ENCODE measurements around the gene UHRF1.

The UHRF1 gene

DNA sequence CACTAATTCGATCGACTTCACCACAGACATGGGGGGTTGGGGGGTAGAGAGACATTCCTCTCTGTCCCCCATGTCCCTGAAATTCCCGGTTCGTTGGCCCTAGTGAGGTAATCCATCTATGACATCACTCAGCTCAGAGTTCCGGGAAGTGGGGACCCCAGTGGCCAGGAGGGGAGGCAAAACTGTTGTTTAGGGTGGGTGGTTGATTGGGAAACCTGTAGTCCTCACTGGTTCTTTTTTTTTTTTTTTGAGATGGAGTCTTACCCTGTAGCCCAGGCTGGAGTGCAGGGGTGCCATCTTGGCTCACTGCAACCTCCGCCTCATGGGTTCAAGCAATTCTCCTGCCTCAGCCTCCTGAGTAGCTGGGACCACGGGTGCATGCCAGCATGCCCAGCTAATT, 6.5 kb upstream of the UHRF1 start, which contains the start of gene ARRDC5:
Gene ARRDC5 (minus strand): TSS at position 101 of the 400 bp plus-strand sequence. CDS start 71 bp downstream, at position 30.
- no peak for DNase-seq

DNA sequence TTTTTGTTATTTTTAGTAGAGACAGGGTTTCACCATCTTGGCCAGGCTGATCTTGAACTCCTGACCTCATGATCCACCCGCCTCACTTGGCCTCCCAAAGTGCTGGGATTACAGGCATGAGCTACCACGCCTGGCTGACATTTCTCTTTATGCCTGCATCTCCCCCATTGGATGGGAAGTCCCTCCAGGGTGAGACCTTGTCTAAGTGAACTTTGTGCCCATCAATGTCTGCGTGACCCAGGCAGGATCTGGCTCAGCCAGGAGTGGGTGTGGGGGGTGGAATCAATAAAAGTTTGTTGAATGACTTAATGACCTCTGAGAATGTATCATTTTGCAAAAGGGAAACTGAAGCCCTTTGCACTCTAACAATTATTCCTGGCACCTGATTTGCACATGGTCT, 4.8 kb upstream of the UHRF1 start:
- DNase-seq: no peak

DNA sequence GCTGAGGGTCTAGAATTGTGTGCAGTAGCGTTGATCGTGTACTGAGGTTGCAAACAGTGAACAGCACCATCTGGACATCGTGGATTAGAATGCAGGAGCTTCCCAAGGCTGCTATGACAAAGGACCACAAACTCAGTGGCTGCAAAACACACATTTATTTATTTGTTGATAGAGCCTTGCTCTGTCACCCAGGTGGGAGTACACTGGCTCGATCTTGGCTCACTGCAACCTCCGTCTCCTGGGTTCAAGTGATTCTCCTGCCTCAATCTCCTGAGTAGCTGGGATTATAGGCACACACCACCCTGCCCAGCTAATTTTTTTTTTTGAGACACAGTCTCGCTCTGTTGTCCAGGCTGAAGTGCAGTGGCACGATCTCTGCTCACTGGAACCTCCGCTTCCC, 2.3 kb upstream of the UHRF1 start:
- no peak for DNase-seq

DNA sequence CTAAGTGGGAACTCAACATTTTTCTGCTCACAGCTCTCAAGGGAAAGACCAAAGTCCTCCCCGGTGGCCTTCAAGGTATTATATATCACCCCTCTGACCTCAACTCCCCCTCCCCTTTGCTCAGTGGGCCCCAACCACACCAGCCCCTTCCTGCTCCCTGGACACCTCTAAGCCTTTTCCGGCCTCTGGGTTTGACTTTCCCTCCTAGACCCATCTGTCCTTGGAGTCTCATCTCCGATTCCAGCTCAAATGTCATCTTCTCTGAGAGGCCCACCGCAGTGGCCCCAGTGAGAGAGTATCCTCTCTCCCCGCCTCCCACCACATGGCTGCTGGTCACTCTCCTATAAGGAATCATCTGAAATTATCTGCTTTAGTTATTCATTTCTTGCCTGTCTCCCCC, 941 bp upstream of the UHRF1 start:
- DNase-seq: no peak

DNA sequence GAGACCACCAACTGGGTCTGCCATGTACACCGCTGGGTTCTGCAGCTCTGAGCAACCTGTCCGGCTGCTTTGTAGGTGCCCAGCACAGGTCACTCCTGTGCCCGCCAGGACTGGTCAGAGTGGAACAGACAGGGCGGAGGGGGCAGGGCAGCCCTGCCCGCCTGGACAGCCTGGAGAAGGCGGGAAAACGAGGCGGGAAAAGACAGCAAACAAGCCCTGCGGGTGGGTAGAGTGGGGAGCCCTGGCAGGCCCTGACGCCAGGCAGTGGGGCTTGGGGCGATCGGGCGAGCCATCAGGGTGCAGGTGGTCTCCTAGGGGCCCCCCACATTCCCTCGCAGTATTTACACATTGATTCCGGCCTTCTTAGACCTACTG, 533 bp upstream of the UHRF1 start:
- no peak for DNase-seq

DNA sequence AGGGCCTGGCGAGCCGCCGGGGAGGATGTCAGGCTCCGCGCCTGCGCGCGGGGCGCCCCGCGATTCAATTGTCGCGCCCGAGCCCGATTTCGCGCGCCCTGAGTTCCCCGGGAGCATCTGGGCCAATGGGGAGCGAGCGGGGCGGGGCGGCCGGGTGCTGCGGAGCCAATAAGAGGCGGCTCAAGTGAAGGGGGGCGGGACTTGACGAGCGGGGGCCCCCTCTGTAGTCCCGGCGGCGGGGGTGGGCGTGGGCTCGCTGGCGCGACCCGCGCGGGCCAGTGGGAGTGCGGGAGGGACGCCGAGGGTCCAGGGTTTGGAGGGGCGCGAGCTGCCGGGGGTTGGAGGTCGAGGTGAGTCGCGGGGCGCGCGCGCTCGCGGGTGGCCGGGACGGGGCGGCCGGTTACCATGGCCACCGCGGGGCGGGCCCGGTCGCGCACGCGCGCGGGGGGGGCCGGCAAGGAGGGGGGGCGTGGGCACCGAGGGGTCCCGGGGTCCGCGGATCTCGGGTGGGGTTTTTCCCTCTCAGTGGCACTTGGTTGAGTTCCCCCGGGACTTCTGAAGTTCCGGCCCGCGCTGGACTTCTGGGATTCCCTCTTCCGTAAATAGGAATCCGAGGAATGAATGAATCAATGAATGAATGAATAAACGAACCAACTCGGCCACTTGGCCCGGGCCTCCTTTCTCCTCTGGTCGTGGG, 744 bp downstream of the UHRF1 start:
- peak; percentile 96 for DNase-seq

DNA sequence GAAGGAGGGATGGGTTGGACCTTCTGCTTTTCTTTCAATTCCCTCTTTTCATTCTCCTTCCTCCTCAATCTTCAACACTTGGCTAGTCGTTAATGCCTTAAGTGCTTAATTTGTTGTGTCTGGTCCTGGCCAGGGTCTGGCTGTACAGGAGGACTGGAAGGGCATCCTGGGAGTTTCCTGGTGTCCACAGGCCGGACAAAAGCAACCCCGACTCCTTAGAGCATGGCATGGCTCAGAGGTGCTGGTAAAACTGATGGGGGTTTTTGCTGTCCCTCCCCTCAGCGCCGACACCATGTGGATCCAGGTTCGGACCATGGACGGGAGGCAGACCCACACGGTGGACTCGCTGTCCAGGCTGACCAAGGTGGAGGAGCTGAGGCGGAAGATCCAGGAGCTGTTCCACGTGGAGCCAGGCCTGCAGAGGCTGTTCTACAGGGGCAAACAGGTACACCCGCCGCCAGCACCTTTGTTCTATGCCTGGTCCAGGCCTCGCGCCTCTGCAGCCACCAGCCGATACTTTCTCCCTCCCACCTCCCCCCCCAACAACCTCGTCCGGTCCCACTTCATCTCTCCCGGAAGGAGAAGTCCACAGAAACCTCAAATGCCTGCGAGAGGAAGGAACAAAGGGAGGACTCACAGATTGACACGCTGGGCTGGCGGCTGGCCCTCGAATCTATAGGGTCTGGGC, 1.4 kb downstream of the UHRF1 start:
- DNase-seq: peak; percentile 37

DNA sequence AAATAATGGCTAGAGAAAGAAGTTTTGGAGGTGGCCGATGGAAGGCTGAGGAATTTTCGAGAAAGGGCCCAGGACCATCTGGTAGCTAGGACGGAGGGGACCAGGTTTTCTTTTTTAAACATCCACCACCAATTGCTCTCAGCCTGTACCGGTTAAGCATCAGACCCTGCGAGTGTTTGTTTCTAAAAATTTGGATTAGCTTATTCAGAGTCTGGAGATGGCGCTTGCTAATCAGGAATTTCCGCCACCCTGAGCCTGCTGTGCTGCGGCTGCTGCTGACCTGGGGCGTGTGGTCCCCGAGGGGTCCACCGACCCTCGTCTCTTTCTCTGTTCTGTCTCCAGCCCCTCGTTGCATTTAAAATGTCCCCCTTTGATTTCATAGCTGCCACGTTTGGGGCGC, 2.0 kb downstream of the UHRF1 start:
- DNase-seq: peak; percentile 5

DNA sequence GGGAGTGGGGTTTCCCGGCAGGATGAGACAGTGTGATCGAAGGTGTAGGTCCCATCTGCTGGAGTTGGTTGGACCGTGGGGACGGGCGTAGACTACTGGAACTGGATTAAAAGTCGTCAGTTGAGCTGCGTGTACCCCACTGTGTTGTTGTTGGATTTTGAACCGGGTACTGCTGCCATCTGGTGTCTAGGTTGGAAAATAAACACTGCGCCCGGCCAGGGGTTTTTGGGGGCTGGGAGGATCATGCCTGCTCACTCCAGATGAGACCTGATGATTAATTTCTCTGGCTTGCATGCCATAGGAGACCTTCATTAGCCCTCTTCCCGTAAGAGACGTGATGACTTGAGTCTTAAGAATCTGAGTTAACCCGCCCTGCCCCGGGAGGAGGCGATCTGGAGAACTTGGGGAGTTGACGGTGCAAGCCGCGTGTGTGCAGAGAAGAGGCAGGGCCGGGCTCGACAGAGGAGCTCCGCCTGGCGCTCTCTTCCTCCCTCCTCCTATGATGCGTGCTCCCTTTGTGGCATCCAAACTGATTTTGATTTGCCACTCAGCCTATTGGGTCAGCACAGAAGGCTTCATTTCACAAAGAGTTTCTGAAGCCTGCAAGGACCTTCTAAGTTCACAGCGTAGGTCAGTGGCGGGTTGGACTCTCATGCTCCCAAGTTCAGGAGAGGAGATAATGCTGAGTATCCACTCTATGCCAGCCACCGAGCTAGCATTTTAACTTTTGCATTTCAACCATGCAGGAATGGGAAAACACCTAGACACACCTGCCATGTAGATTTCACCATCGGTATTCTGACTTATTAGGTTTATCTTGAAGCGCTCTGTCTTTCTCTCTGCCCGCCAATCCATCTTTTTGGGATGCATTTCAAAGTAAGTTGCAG, 2.7 kb downstream of the UHRF1 start:
- DNase-seq: peak; percentile 79

DNA sequence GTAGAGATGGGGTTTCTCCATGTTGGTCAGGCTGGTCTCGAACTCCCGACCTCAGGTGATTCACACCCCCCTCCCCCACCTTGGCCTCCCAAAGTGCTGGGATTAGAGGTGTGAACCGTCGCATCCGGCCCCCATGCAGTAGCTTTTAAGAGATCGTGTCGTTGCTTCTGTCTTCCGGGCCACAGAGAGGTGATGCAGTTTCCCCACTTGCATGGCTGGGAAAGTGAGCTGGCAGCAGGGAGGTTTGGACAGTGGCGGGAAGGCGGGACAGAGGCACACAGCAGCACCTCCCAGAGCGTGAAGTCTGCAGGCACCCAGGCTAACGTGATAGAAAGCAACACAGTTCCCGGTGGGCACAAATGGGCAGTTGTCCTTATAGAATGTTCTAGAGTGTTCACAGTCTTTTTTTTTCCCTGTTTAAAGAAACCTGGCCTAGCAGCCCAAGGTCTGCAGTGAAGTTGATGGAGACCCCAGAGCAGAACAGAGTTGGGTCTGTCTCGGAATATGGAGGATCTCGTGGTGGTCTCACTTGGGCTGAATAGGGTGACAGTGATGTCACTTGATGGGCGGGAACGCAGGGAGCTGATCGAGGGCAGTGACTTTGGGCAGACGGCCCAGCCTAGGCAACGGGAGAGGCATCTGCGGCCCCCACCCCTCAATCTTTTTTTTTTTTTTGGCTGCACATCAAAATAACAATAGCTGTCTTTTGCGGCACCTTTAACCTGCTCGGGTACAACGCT, 4.9 kb downstream of the UHRF1 start:
- peak; percentile 35 for DNase-seq

DNA sequence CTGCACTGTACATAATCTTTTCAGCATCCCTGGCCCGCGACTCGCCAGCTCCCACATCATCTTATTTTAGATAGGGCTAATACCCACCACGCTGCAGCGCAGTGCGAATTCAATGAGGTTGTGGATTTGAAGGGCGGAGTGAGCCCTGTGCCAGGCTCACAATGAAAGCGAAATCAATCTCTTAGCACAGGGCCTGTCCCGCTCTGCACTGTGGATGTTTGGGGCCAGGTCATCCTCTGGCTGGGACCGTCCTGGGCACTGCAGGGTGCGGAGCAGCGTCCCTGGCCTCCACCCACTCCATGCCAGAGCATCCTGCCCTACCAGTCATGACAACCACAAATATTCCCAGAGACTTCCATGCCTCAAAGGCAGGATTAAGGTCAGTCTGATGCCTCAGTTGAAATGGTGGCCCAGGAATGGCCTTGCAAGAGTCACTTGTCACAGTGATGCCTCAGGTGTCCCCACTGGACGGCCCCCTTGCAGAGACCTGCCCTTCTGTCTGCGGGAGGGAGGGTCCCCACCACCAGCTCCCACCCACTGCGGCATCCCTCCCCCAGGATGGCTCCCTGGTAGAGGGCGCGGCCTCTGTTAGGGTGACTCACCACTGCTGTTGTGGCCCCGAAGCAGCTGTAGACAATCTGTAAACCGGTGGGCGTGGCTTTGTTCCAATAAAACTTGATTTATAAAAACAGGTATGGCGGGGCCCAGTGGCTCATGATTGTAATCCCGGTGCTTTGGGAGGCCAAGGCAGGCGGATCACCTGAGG, 5.6 kb downstream of the UHRF1 start:
- peak; percentile 90 for DNase-seq

DNA sequence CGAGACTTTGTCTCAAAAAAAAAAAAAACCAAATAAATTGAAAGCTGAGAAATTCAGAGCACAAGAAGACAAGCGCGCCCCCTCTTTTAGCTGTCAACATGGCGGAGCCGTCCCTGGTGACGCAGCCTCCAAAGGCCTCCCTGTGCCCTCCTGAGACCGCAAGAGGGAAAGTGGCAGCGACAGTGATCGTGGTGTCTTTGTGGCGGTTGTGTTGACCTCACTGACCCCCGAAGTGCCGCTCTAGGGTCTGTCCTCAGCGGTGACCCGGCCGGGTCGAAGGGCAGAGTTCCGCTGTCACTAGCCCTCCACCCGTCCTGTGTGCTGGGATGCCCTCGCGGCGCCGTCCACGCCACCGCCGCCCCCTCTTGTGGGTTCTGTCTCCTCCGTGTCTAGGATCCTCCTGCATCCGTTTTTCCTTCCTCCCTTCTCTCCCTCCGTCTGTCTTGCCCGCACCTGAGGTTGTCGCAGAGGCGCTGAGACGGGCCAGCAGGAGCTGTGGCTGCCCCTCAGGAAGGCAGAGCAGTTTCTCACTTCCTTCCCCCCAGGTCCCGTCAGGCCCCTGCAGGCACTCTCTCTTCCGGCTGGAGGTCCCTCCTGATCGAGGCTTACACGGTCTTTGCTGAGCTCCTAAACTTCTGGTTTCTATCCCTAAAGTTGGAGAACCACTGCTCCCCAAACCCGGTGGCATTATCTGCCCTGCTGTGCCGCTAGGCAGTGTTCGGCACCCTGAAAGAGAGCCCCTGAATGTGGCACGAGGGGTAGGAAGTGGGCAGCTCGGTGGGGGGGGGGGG, 7.2 kb downstream of the UHRF1 start:
- DNase-seq: peak; percentile 66

DNA sequence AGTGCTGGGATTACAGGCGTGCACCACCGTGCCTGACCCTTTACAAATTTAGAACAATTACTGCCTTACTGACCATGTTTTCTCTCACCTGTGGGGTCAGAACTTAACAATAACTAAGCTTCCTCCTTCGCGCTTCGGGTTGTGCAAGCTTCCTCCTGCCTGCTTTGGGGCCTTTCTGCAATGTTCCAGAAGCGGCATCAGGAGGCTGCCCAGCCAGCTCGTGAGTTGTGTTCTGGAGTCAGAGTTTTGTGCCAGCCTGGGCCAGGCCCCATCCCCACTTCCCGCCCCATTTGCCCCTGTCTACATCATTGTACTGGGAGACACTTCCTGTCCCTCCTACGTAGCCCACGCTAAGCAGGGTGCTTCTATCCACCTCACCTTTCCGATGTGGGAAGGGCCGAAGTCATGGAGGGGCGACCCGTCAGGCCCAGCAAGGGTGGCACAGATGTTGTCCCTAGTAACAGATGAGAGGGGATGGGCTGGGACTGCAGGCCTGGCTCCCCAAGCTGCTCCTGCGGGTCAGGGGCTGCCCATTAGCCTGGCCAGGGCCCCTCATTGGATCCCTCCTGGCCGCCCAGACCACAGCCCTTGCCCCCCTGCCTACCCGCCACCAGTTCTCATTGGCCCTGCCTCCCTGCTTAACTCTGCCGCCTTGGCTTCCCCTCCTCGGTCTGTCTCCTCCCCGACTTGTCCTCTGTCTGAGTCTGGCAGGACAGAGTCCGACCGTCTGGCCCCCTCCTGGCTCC, 13.4 kb downstream of the UHRF1 start:
- DNase-seq: no peak

DNA sequence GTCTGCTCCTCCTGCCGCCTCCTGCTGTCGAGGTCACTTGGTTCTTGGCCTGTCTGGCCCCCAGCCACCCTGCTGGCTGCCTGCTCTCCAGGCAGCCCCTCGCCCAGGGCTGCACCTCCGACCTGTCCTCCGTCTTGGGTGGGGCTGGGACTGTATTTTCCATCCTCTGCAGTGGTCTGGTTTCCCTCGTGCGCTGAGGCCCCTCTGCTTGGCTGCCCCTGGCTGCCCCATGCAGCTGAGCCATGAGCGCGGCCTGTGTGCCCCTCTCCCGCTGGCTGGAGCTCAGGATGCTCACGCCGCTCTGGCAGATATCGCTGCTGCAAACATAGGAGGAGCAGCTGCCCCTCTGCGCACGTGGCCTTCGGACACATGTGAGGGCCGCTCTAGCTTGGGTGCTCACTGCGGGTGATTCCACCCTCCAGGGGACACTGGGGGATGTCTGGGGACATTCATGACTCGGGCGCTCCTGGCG, 14.0 kb downstream of the UHRF1 start:
- no peak for DNase-seq

DNA sequence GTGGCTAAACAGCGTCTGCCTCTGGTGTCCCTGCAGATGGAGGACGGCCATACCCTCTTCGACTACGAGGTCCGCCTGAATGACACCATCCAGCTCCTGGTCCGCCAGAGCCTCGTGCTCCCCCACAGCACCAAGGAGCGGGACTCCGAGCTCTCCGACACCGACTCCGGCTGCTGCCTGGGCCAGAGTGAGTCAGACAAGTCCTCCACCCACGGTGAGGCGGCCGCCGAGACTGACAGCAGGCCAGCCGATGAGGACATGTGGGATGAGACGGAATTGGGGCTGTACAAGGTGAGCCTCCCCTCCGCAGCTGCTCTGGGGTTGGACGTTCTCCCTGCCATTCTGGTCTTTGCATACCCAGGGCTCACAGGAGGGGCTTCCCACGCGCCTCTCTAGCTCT, 19.9 kb downstream of the UHRF1 start:
- DNase-seq: no peak

DNA sequence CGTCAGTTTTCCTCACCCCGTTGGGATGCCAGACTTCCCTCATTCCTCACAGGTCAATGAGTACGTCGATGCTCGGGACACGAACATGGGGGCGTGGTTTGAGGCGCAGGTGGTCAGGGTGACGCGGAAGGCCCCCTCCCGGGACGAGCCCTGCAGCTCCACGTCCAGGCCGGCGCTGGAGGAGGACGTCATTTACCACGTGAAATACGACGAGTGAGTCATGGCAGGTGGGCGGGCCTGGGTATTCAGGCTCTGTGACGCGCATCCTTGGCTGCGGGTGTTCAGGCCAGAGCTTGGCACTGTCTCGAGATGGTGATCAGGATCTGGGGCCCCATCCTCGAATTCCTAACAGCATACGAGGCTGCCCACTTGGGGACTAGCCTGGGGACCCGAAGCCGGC, 21.4 kb downstream of the UHRF1 start:
- DNase-seq: no peak

DNA sequence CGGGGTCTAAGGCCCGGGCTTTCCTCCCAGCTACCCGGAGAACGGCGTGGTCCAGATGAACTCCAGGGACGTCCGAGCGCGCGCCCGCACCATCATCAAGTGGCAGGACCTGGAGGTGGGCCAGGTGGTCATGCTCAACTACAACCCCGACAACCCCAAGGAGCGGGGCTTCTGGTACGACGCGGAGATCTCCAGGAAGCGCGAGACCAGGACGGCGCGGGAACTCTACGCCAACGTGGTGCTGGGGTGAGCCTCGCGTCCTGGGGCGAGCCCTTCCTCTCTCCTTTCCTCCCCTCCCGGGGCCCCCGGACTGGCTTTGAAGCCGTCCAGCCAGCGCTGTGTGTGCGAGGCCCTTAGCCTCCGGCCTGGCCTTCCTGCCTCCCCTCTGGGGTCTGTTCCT, 23.4 kb downstream of the UHRF1 start:
- no peak for DNase-seq

DNA sequence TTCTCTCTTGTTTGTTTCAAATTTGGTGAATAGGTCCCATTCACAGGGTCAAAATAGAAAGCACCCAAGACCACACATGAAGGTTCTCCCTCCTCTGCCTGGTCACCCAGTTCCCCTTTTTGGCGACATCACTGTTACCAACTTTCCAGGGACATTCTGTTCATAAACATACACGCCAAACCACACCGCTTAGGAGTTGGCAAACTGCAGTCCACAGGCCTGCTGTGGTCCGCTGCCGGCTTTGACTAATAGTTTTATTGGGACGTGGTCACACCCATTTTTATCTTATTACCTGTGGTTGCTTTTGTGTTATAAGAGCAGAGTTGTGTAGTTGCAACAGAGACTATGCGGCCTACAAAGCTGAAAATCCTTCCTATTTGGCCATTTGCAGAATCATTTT, 24.2 kb downstream of the UHRF1 start:
- no peak for DNase-seq

DNA sequence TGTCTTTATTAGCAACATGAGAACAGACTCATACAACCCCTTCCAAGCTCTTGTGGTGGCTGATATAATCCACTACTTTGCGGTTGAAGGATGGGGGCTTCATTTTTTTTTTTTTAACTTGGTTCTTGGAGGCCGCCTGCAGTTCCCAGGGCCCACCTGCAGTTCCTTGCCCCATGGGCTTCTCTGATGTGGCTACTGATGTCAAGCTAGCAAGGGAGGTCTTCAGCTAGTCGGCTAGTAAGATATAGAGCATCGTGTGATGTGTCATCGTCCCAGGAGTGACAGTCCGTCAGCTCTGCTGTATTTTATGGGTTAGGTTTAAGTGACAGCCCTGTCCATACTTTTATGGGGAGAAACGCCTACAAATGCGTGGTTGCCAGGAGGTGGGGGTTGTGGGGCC, 26.1 kb downstream of the UHRF1 start:
- DNase-seq: no peak

DNA sequence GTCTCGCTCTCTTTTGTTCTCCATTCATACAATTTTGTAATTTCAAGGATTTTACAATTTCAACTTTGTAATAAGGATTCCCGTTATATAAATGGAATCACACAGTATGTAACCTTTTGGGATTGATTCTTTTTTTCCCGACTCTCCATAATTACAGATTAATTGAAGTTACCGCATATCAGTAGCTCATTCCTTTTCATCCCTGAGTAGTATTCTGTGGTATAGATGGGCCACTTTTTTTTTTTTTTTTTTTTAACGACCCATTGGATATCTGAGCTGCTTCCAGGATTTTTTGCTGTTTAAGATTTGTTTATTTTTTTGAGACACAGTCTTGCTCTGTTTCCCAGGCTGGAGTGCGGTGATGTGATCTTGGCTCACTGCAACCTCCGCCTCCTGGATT, 27.8 kb downstream of the UHRF1 start:
- no peak for DNase-seq

Measured in CD4-positive, alpha-beta T cell treated with Interleukin-17A for 4 hours (primary cell).